HG02981 (cell line): ENCODE measurements around the gene POLDIP3.
"Not testable (repeated sequence)": the region's sequence is repeated elsewhere in the genome, so short reads cannot be mapped to it uniquely, and the experiment has no call there.

ENCODE experiments used
- ATAC-seq: cut with Tn5 transposase; IDR thresholded peaks from one replicate; pipeline ENCODE4 v1.9.1; 2021; ENCODE audit warnings: mild to moderate bottlenecking, moderate library complexity; ENCODE audit not compliant: unreplicated experiment

The POLDIP3 gene

DNA sequence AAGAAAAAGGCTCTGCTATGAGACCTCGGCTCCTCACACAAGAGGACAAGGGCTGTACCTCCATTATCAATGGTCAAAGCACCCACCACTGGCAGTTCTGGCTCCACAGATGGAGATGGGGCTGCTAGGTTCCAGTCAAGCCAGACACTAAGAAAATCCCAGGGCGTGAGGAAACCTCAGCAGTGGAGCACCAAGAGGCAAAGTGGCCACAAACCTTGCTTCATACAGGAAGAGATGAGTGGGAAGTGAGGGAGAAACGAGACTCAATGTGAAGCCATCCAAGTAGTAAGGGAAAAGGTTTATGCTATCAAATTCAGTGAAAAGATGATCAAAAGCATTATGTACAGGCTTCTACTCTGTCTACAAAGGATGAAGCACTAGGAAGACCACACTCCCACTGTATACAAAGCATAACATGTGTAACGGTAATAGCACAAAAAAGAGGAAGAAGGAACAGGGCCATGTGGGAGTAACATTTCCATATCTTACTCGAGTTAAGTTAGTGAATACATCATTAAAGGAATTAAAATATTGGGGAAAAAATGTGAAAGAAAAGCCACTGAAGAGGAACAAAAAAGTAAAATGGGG lies 27.0 kb downstream of the POLDIP3 start:
- no peak for ATAC-seq

DNA sequence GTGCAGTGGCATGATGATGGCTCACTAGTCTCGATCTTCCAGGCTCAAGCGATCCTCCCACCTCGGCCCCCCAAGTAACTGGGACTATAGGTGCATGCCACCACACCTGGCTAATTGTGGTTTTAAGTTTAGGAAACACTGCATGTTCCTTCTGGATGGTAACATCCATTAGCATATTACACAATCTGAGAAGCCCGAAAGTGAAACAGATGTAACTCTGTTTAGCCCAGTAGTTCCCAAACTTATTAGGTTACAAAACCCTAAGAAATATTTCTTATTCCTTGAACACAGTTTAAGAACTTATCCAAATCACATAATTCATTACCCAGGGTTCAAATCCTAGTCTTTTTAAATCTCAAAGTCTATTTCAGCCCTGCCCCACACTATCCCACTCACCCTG lies 28.3 kb downstream of the POLDIP3 start:
- ATAC-seq, result no peak

DNA sequence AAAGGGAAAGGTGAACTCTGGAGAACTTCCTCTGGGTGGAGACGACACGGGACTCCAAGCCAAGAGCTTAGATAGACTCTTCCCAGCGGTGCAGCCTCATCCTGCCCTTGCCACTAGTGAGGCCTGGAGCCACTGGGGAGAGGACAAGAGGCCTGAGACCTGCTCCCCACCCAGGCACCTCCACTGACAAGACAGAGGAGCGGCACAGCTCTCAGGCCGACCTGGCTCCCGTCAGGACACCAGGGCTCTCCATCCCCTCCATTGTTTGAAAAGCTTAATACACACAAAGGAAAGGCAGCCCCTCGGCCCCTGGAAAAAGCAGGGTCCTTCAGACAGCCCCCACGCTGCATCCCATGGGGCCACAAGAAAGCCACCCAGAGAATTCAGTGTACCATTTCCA lies 29.6 kb downstream of the POLDIP3 start:
- ATAC-seq, result no peak

DNA sequence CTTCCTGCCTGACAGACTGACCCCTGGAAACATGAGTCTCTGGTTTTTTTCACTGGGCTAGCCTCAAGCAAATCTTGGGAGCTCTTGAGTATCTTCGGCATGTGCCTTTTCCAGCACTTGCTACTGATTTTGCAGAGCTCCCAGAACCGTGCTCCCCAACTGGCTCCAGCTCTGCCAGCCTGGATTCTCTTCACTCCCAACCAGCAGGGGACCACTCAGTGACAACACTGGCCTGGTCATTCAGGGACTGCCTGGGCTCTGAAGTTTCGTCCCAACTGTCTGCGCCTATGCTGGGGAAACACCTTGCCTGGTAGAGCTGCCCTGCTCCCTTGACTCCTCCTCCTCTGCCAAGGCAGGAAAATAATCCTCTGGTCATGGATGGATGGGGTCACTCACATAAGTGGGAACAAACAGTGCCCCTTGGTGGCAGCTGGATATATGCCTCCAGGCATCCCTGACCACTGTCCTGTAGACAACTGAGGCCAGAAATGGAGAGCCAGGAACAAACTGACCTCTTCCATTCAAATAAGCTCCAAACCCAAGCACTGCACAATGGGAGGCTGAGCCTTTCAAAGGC lies 30.2 kb downstream of the POLDIP3 start:
- no peak for ATAC-seq

DNA sequence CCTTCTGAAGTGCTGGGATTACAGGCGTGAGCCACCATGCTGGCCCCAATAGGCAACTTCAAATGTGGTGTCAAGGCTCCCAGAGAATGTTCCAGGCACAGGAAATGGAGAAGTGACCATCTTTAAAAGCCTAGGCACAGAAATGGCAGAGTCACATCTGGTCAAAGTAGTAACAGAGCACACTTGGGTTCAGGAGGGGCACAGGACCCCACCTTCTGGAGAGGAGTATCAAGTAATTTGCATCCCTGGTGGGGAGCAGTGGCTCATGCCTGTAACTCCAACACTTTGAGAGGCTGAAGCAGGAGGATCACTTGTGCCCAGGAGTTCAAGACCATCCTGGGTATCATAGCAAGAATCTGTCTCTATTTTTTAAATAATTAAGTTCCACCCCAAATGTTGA lies 31.7 kb downstream of the POLDIP3 start:
- no peak for ATAC-seq

DNA sequence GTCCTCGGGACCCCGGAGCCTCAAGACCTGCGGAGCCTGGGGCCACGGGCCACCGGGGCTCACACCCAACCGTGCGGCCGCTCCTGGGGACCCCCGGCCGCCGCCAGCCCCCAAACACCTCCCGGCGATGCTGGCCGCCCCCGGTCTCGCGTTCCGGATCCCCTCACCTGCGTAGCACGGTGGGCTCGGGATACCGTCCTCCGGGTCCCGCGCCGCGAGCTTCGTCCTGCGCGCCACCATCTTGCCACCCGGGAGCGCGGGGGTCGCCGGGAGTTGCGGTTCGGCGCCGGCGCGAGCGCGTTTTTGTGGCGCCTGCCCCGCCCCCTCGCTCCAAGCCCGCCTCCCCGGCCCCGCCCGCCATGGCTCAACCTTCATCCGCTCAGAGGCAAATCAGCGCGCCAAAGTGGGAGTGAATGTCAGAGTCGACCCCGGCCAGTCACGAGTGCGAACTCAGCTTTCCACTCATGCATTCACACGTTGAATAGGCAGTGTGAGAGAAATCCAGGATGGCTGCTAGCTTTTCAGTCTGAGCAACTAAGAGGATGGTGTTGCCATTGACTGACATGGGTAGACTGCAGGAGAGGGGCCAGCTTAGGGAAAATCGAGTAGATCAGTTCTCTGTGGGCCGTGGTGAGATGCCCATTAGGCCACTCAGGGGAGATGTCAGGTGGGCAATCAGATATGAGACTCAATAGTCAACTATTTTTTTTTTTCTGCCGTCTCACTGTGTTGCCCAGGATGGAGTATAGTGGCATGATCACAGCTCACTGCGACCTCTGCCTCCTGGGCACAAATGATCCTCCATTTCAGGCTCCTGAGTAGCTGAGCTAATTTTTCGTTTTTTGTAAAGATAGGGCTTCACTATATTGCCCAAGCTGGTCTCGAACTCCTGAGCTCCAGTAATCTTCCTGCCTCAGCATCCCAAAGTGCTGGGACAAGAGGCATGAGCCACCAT lies 32.6 kb downstream of the POLDIP3 start:
- peak; percentile 55 for ATAC-seq

DNA sequence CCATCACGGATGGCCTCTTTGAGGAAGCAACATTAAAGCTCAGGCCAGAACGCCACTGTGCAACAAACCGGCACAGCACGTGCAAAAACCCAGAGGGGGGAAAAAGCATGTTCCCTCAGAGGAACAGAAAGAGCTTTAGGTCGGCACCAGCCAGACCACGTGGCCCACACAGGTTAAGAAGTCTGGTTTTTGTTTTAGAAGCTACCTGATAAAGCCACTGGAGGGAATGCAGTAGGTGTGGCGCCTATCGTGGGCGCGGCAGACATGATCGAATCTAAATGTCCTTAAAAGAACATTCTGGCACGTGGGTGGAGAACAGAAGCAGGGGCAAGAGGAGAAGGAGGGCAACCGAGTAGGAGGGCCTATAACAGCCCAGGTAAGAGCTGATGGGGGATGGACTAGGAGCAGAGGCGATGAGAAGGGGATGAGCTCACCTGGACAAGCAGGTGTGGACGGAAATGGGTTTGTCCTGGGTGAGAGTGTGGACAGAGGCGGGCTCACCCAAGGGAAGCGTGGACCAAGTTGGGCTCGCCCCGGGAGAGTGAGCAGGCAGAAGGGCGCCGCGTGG lies 33.4 kb downstream of the POLDIP3 start:
- ATAC-seq, result peak; percentile 25

DNA sequence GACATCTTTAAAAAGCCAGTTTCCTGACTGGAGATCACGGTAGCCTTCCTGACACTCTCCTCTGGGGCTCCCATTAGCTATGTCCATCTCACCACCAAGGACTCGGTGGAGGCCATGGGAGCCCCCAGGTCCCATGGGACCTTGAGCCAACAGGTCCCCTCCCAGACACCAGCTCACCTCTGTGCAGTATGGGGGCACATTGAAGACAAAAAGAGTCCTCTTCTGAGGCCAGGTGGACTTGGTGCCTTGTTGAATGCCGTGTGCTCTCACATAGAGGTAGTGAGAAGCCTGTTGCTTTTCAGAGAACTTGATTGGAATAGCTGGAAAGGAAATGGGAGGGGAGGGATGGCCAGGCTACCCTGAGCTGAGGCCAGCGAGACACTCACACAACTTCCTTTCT lies 34.6 kb downstream of the POLDIP3 start:
- ATAC-seq, result not testable (repeated sequence)

DNA sequence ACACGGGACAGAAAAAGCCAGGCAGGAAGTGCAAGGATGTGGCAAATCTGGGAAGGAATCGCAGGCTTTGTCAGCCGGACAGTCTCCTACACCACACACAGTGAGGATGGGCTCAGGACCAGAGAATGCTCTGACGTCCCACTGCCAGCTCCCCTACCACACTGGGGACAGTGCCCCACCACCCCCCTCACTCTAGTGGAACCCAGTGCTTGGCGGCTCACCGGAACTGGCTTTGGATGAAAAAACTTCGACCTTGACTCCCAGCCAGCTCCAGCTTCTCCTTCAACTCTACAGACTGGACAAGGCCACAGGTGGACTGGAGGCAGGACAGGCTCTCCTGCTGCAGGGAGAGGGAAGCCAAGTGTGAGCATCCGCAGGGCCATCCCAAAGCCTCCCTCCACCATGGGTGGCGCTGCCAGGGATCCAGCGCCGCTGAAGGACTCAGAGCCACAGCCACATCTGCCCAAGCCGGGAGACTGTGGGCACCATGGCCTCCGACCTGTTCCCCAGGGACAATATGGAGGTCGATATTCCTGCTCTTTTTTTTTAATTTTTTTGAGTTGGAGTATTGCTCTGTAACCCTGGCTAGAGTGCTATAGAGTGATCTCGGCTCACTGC lies 37.0 kb downstream of the POLDIP3 start:
- no peak for ATAC-seq

DNA sequence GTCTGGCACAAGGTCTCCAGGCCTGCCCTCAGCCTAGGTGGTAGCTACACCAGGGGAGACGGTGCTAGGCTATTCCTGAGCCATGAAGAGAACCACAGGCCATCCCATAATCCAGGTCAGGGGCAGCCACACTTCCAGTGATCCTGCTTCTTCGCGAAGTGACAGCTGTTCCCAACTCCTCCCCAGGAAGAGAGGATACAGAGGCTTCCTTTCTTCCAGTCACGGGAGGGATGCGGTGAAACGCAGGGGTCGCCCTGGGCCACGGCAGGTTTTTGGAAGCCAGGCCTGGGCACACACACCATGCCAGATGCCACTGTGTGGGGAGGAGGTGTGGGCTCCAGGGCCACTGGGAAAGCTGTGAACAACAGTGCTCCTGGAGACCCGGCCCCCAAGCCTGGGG lies 37.5 kb downstream of the POLDIP3 start:
- not testable (repeated sequence) for ATAC-seq

DNA sequence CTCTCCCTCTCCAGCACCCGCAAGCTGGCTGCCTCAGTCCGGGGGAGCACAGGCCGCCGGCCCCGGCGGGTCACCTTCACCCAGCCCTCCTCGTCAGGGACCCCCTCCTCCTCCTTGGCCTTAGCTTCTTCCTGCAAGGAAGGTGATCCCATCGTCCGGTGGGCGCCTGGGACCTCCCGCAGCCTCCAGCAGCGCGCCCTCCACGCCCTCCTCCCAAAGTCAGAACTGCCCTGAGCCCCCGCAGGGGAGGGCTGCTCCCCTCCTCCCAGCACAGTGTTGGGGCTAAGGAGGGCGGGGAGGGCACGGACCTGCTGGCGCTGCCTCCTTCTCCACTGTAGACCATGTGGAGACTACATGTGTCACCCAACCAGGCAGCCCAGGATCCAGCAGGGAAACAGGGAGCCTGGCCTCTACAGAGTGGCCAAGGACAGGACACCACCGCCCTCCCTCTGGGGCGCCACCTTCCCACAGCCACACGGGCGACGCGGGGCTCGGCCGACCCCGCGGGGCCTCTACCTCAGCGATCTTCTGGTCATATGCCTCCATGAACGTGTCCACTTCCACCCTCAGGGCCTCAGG lies 38.6 kb downstream of the POLDIP3 start:
- ATAC-seq, result not testable (repeated sequence)

DNA sequence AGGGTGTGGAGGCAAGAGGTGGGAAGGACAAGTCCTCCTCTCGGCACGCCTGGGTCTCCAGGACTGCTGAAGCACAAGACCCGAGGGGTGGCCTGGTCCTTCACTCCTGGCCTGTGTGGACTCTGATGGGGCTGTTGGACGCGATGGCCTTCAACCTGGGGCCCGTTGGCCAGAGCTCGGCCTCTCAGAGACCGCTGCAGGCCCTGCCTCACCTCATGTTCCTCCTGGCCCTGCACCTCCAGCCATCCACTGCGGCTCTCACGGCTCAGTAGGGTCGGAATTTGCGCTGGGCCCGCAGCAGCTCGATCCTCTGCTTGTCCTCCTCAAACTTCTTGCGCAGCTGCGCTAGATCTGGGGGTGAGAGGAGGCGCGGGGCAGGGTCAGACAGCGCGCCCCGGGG lies 40.2 kb downstream of the POLDIP3 start:
- ATAC-seq, result not testable (repeated sequence)

DNA sequence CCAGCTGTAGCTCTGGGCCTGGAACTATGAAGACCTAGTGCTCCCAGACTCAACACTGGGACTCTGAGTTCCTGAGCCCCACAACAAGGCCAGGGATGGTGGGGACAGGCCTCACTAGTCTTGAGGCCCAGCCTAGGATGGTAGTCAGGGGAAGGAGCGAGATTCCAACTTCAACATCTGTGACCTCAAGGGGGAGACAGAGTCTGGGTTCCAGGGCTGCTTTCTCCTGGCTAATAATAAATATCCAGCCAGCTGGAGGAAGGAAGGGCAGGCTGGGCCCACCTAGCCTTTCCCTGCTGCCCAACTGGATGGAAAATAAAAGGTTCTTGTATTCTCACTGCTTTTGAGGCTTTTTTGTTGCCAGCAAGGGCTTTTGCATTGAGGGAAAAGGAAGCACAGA lies 40.6 kb downstream of the POLDIP3 start:
- ATAC-seq, result not testable (repeated sequence)

DNA sequence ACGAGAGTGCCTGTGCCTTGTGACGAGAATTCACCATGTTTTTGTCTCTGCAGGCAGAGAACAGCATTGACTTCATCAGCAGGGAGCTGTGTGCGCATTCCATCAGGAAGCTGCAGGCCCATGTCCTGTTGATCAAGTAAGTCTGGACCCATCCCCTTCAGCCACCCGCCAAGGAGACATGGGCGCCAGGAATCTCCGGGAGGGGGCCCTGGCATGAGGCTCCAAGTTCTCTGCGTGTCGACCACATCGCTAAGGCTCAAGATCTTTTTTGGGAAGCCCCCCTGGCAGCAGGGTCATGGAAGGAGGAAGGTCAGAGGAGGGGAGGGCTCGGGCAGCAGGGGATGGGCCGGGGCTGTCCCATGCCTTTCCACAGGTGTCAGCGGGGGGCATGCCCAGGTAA lies 43.6 kb downstream of the POLDIP3 start:
- ATAC-seq, result not testable (repeated sequence)

DNA sequence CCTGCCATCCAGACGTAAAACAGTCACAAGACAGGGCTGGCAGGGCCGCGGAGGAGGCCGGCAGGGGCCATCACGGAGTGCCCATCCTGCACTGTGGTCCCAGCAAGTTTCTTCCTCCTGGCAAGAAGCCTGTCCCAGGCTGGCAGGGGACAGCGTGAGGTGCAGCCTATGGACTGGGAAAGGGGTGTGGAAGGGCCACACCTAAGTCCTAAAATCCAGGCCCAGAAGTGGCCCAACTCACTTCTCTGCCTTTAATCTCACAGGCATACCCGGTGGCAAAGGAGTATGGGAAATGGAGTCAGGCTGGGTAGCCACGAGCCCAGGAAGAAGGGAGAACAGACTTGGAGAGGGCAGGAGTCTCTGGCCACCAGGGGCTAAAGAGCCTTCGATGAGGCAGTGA lies 44.1 kb downstream of the POLDIP3 start:
- ATAC-seq, result not testable (repeated sequence)

DNA sequence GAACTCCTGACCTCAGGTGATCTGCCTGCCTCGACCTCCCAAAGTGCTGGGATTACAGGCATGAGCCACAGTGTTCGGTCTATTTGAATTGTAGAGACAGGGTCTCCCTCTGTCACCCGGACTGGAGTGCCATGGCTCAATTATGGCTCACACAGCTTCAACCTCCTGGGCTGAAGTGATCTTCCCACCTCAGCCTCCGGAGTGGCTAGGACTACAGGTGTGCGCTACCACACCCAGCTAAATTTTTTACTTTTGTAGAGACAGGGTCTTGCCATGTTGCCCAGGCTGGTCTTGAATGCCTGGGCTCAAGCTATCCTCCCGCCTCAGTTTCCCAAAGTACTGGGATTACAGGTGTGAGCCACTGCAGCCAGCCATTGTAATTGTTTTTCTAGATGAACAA lies 46.7 kb downstream of the POLDIP3 start:
- not testable (repeated sequence) for ATAC-seq

DNA sequence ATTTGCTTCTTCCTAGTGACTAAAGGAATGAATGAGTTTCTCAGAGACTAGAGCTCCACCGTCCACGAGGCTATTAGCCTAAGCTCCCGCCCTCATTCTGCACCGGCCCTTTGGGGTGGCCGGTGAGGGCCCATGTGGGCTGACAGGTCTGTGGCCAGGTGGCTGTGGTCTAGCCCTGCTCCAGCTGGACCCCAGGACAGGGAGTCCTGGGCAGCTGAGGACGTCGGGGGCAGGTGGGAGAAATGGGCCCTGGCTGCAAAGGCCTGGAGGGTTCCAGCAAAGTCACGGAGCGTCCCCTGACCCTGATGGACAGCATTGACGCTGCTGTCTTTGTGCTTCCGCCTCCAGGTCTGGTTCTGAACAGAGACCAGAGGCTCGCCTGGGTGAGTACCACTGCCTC lies 48.7 kb downstream of the POLDIP3 start:
- ATAC-seq, result no peak

DNA sequence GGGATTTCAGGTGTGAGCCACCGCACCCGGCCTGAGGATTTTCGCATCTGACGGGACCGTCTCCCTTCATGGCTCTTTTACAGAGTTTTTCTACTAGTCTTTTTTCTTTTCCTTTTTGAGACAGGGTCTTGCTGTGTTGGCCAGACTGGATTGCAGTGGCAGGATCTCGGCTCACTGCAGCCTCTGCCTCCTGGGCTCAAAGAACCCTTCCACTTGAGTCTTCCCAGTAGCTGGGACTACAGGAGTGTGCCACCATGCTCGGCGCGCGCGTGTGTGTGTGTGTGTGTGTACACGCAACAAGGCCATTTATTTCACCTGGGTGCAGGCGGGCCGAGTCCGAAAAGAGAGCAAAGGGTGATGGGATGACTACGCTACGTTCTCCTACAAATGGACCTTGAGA lies 50.0 kb downstream of the POLDIP3 start:
- no peak for ATAC-seq

DNA sequence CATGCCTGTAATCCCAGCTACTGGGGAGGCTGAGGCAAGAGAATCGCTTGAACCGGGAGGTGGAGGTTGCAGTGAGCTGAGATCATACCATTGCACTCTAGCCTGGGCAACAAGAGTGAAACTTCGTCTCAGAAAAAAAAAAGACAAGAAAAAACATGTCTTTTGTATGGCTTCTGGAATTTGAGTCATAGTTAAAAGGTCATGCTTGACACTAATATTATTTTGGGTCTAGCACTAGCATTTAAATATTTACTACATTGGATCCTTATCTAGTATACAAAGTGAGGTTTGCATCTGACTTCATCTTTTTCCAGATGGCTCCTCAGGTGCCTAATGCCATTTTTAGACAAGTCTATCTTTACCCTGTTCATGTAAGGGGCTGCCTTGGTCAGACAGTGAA lies 50.7 kb downstream of the POLDIP3 start:
- not testable (repeated sequence) for ATAC-seq

DNA sequence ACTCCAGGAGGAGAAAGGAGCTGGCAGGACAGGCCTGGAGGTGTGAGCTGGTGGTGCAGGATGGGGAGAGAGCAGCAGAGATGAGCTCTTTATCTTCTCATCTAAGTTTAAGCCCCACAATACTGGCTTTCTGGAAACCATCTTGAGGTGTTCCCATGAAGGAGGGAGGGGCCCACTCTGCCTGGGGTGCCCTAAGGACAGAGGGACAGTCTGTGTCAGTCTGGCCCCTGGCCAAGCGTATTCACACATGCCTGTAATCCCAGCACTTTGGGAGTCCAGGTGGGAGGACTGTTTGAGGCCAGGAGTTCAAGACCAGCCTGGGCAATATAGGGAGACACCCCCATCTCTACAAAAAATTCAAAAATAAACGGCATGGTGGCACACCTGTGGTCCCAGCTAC lies 52.0 kb downstream of the POLDIP3 start:
- ATAC-seq, result no peak

DNA sequence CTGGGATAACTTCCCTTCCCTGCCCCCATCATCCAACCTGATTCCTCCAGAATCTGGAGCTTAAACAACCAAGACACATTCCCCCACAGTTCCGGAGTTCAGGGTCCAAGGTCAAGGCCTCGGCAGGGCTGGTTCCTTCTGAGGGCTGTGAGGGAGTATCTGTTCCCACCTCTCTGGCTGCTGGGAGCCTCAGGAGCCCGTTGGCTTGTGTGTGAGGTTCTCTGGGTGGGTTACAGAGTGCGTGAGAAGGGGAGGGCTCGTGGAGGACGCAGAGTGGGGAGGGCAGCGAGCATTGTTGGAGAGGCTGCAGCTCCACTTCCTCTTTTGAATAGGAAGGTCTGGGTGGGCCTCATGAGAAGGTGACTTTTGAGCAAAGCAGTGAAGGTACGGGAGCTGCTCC lies 52.4 kb downstream of the POLDIP3 start:
- ATAC-seq, result no peak
